HCEC 1CT (cell line): ENCODE results near the gene FAM120A.
A peak's percentile ranks its signal among the peaks of the same experiment; 100 is the strongest.

ENCODE experiments used
- DNase-seq: peaks from one replicate; pipeline ENCODE4 v3.0.0-alpha.2; 2017

FAM120A gene

GRCh38 chr9:93447655-93448054, 3.8 kb upstream of the FAM120A start:
- DNase-seq: no peak

- peak; percentile 45 for DNase-seq
These were observed 594 bp downstream of the FAM120A start for GRCh38 chr9:93451849-93452709.

GRCh38 chr9:93452710-93453046, 1.2 kb downstream of the FAM120A start:
- DNase-seq: peak; percentile 12

- DNase-seq: peak; percentile 95
These were observed 1.8 kb downstream of the FAM120A start, which contains the start of gene FAM120AOS for GRCh38 chr9:93453047-93453914. FAM120AOS (minus strand) TSS chr9:93453581; CDS start chr9:93452709, 872 bp downstream.

GRCh38 chr9:93456022-93456421, 4.5 kb downstream of the FAM120A start:
- no peak for DNase-seq

GRCh38 chr9:93456504-93456903, 5.0 kb downstream of the FAM120A start:
- no peak for DNase-seq

- DNase-seq: no peak
These were observed 5.5 kb downstream of the FAM120A start for GRCh38 chr9:93457006-93457405.

GRCh38 chr9:93458712-93459111, 7.2 kb downstream of the FAM120A start:
- no peak for DNase-seq

- no peak for DNase-seq
These were observed 8.0 kb downstream of the FAM120A start for GRCh38 chr9:93459432-93459847.

GRCh38 chr9:93460689-93461413, 9.4 kb downstream of the FAM120A start:
- DNase-seq: no peak

GRCh38 chr9:93461414-93461743, 9.9 kb downstream of the FAM120A start:
- DNase-seq: no peak

GRCh38 chr9:93461821-93462220, 10.3 kb downstream of the FAM120A start:
- no peak for DNase-seq

- no peak for DNase-seq
These were observed 12.3 kb downstream of the FAM120A start for GRCh38 chr9:93463638-93464248.

- no peak for DNase-seq
These were observed 12.9 kb downstream of the FAM120A start for GRCh38 chr9:93464395-93464794.

GRCh38 chr9:93464876-93465275, 13.4 kb downstream of the FAM120A start:
- DNase-seq: no peak

- DNase-seq: no peak
These were observed 14.4 kb downstream of the FAM120A start for GRCh38 chr9:93465855-93466254.

- no peak for DNase-seq
These were observed 15.1 kb downstream of the FAM120A start for GRCh38 chr9:93466416-93467061.

GRCh38 chr9:93467062-93467416, 15.6 kb downstream of the FAM120A start:
- DNase-seq: peak; percentile 12

GRCh38 chr9:93467462-93467861, 16.0 kb downstream of the FAM120A start:
- DNase-seq: no peak

GRCh38 chr9:93468763-93469456, 17.4 kb downstream of the FAM120A start:
- DNase-seq: peak; percentile 14

- no peak for DNase-seq
These were observed 18.9 kb downstream of the FAM120A start for GRCh38 chr9:93470391-93470790.

- DNase-seq: no peak
These were observed 19.6 kb downstream of the FAM120A start for GRCh38 chr9:93471124-93471523.
